NB4 (cell line): ENCODE data around the gene TOR2A.

Experiments used
- POLR2A ChIP-seq: IDR thresholded peaks from 2 replicates; pipeline ENCODE4 v1.6.1; 2011; ENCODE audit warnings: mild to moderate bottlenecking; ENCODE audit not compliant: insufficient read length; ENCODE audit errors: extremely low read depth
- TF ChIP-seq, protein P1 (sequence below): IDR thresholded peaks from one replicate; pipeline ENCODE4 v1.5.1; 2012; ENCODE audit warnings: low read depth, low read length

DNA sequence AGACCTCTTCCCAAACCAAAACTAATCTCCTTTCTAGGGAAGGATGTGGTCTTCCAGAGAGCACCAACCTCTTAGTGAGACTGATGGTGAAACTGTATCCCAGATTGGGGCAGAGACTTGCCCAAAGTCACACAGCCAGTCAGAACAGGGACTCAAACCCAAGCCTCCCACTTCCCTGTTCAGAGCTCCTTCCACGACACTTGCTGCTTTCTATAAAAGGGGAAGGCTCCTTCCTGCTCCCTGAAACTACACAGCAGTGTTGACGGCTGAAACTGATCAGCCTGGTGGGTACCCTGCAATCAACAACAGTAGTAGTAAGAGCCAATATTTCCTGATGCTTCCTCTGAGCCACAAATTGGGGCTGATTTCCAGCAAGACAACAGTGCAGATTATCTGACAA, 1.5 kb downstream of the TOR2A start:
- no peak for TF ChIP-seq POLR2A
- TF ChIP-seq, protein P1, sequence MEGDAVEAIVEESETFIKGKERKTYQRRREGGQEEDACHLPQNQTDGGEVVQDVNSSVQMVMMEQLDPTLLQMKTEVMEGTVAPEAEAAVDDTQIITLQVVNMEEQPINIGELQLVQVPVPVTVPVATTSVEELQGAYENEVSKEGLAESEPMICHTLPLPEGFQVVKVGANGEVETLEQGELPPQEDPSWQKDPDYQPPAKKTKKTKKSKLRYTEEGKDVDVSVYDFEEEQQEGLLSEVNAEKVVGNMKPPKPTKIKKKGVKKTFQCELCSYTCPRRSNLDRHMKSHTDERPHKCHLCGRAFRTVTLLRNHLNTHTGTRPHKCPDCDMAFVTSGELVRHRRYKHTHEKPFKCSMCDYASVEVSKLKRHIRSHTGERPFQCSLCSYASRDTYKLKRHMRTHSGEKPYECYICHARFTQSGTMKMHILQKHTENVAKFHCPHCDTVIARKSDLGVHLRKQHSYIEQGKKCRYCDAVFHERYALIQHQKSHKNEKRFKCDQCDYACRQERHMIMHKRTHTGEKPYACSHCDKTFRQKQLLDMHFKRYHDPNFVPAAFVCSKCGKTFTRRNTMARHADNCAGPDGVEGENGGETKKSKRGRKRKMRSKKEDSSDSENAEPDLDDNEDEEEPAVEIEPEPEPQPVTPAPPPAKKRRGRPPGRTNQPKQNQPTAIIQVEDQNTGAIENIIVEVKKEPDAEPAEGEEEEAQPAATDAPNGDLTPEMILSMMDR = no peak
